AG09309 (cell line): Measurements from ENCODE around the gene ANTKMT.
A peak's percentile ranks its signal among the peaks of the same experiment; 100 is the strongest.

Source experiments
- DNase-seq: peaks from one replicate; pipeline ENCODE4 v3.0.0-alpha.2; 2010; ENCODE audit warnings: low read depth
- H3K4me3 ChIP-seq: 2 replicates; pipeline ENCODE4 v1.5.1; 2011; ENCODE audit warnings: mild to moderate bottlenecking, low read depth, low read length, moderate library complexity; ENCODE audit not compliant: control insufficient read depth
- TF ChIP-seq, protein P1 (sequence below): IDR thresholded peaks from 2 replicates; pipeline ENCODE4 v1.5.1; 2011; ENCODE audit warnings: mild to moderate bottlenecking, low read depth, low read length, inconsistent platforms; ENCODE audit not compliant: insufficient read depth, control insufficient read depth; ENCODE audit errors: missing control alignments

The ANTKMT gene

GRCh38 chr16:678858-679813 lies 41.8 kb upstream of the ANTKMT start:
- DNase-seq: no peak

GRCh38 chr16:679814-680624 lies 40.9 kb upstream of the ANTKMT start, which contains the start of gene STUB1:
STUB1 (plus strand) TSS chr16:680410; CDS start chr16:680526, 116 bp downstream.
- DNase-seq: no peak
- H3K4me3 ChIP-seq: peak within 1 kb of the TSS; percentile 77
- TF ChIP-seq, protein P1, sequence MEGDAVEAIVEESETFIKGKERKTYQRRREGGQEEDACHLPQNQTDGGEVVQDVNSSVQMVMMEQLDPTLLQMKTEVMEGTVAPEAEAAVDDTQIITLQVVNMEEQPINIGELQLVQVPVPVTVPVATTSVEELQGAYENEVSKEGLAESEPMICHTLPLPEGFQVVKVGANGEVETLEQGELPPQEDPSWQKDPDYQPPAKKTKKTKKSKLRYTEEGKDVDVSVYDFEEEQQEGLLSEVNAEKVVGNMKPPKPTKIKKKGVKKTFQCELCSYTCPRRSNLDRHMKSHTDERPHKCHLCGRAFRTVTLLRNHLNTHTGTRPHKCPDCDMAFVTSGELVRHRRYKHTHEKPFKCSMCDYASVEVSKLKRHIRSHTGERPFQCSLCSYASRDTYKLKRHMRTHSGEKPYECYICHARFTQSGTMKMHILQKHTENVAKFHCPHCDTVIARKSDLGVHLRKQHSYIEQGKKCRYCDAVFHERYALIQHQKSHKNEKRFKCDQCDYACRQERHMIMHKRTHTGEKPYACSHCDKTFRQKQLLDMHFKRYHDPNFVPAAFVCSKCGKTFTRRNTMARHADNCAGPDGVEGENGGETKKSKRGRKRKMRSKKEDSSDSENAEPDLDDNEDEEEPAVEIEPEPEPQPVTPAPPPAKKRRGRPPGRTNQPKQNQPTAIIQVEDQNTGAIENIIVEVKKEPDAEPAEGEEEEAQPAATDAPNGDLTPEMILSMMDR: no peak

More at GRCh38 chr16:678858-679813, 41.8 kb upstream of the ANTKMT start:
- H3K4me3 ChIP-seq: peak overlapping the region; percentile 49
- TF ChIP-seq, protein P1: no peak

- H3K4me3 ChIP-seq: peak overlapping the region; percentile 77
- TF ChIP-seq, protein P1: no peak
- DNase-seq: no peak
Observed at GRCh38 chr16:680625-680945, 40.4 kb upstream of the ANTKMT start.

DNA sequence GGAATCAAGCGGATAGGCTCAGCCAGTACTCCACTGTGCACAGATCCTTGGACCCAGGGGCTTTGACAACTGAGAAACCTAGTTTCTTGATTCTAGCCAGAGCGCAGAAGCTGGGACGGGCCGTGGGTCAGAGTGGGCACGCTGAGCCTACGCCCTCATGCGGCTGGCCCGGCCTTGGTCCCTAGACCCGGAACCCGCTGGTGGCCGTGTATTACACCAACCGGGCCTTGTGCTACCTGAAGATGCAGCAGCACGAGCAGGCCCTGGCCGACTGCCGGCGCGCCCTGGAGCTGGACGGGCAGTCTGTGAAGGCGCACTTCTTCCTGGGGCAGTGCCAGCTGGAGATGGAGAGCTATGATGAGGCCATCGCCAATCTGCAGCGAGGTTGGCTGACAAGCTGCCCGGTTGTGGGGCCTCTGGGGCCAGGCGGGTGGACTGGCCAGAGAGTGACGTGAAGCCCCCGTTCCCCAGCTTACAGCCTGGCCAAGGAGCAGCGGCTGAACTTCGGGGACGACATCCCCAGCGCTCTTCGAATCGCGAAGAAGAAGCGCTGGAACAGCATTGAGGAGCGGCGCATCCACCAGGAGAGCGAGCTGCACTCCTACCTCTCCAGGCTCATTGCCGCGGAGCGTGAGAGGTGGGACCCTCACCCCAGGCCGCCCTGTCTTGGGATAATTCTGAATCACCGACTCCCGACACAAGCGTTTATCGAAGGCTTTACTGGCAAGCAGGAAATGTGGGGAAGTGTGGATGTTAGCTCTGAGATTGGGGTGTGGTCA lies 39.8 kb upstream of the ANTKMT start:
- TF ChIP-seq, protein P1: no peak
- H3K4me3 ChIP-seq: peak overlapping the region; percentile 77
- no peak for DNase-seq

GRCh38 chr16:681746-682427 lies 39.1 kb upstream of the ANTKMT start:
- TF ChIP-seq, protein P1: no peak

More at GRCh38 chr16:681746-682427, 39.1 kb upstream of the ANTKMT start:
- no peak for DNase-seq
- peak overlapping the region; percentile 77 for H3K4me3 ChIP-seq
